Thyroid gland (tissue), 4 donors: ENCODE data around the gene TEX30.

Experiments
- CTCF ChIP-seq, 6 experiments: fragments of 200-600 bp in 3 of 6; fragments of 450-650 bp in 3 of 6; sonication (generic) in 3 of 6; IDR thresholded peaks; one replicate each; pipeline ENCODE4 v1.5.1; 2016 to 2019; ENCODE audit warnings: antibody characterized with exemption in 6 of 6, mild to moderate bottlenecking in 2 of 6, inconsistent platforms in 1 of 6, moderate library complexity in 1 of 6
- POLR2A ChIP-seq, 2 donors: fragments of 450-650 bp; IDR thresholded peaks; one replicate each; pipeline ENCODE4 v1.6.1; 2017; ENCODE audit warnings: antibody characterized with exemption in 2 of 2, mild to moderate bottlenecking in 2 of 2, moderate library complexity in 1 of 2

DNA sequence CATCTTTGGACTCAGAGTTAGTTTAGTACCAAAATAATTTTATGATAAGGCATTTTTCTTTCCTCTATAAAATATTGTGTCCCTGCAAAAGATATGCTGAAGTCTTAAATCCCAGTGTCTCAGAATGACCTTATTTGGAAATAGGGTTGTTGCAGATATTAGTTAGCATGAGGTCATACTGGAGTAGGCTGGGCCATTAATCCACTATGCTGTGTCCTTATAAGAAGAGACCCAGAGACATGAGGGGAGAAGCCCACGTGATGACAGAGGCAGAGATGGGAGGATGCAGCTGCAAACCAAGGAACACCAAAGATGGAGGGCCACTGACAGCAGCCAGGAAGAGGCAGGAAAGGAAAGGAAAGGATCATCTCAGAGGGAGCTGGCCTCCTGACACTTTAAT, 18.8 kb upstream of the TEX30 start:
- TF ChIP-seq CTCF (IDR thresholded peaks at IDR 0.05) (no peak), POLR2A (IDR thresholded peaks at IDR 0.05) (no peak)
